NCI-H524 (cell line): Measurements from ENCODE around the gene MON1A.
"Not testable (repeated sequence)": the region's sequence is repeated elsewhere in the genome, so short reads cannot be mapped to it uniquely, and the experiment has no call there.

Experiments
- DNase-seq, 2 experiments: peaks; one replicate each; lab custom pipeline; 2025; lab: John Stamatoyannopoulos, UW

MON1A gene, protein sequence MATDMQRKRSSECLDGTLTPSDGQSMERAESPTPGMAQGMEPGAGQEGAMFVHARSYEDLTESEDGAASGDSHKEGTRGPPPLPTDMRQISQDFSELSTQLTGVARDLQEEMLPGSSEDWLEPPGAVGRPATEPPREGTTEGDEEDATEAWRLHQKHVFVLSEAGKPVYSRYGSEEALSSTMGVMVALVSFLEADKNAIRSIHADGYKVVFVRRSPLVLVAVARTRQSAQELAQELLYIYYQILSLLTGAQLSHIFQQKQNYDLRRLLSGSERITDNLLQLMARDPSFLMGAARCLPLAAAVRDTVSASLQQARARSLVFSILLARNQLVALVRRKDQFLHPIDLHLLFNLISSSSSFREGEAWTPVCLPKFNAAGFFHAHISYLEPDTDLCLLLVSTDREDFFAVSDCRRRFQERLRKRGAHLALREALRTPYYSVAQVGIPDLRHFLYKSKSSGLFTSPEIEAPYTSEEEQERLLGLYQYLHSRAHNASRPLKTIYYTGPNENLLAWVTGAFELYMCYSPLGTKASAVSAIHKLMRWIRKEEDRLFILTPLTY

DNA sequence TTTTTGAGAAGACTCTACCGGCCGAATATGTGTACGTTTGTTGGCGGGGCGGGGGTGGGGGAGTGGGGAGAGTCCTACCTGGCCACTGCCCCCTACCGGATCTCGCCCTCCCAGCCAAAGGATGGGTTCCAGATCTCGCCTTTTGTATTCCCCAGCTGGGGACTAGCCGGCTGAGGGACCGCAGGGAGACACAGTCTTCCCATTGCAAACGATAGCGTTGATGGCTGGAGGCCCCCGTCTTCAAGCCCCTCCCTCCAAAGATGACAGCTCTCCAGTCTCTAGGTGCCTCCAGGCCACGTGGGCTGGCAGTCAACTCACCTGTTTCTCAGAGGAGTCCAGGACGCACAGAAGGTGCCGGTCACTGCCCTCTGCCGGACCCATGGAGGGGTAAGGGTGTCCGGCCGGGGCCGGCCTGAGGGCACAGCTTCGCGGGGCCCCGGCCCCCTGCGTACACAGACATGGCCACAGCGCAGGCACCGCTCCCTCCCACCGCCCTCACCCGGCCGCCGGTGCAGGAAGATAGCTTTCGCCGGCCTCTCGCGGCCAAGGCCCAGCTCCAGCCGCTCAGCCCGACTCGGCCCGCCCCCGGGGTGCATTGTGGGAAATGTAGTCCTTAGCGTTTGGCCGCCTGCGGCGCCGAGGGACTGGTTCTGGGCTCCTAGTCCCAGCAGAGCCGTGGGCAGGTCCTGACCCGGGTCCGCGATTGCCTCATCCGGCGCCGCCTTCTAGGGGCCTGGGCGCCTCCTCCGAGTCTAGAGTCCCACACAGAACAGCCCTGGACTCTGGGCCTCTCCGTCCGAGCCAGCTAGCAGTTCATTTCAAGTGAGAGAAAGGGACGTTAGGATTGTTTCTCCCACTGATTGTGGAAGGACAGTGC lies at the start of gene MON1A:
Gene MON1A (minus strand): TSS at position 521 of the 877 bp plus-strand sequence. CDS start 16,465 bp downstream, outside the sequence.
- DNase-seq: peak; percentile 85 to 87

DNA sequence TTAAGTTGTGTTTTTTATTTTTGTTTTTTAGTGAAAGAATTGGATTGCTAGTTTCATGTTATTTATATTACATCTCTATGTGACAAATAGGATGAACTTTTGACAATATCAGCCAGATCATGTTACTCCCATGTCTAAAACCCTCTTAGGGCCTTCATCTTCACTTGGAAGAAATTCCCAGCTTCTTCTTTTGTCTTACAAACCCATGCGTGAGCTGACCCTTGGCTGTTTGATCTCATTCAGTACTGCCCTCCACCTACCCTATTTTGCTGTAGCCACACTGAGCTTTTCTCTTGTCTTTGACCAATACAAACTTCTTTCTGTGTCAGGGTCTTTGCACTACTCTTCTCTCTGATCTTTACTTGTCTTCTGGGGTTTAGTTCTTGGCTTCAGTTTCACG lies 47.3 kb upstream of the MON1A start:
- DNase-seq: no peak

DNA sequence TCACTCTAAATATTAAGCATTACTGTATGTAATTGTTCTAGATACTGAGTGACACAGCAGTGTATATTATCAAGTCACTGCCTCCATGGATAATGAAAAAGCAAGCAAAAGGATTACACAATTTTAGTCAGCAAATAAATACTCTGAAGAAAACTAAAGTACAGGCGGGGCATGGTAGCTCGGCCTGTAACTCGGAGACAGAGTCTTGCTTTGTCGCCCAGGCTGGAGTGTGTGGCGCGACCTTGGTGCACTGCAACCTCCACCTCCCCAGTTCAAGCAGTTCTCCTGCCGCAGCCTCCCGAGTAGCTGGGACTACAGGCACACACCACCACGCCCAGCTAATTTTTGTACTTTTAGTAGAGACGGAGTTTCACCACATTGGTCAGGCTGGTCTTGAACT lies 43.0 kb upstream of the MON1A start:
- no peak for DNase-seq

DNA sequence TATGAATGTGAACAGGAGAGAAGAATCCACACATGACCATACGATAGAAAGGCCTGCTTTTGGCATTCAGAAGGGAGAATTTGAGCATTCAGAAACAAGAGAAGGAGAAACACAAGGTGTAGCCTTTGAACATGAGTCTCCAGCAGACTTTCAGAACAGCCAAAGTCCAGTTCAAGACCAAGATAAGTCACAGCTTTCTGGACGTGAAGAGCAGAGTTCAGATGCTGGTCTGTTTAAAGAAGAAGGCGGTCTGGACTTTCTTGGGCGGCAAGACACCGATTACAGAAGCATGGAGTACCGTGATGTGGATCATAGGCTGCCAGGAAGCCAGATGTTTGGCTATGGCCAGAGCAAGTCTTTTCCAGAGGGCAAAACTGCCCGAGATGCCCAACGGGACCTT lies 38.7 kb upstream of the MON1A start:
- DNase-seq: no peak

DNA sequence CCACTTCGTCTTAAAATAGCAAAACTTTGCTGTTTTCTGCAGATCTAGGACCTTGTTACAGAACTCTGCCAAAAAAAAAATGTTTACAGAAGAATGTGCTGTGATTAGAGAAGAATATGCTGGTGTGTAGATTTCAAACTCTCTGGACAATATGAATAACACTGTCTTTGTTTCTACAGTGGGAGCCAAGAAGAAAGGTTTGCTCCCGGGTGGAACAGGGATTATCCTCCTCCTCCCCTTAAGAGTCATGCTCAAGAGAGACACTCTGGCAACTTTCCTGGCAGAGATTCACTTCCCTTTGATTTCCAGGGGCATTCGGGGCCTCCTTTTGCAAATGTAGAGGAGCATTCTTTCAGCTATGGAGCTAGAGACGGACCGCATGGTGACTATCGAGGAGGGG lies 37.7 kb upstream of the MON1A start:
- no peak for DNase-seq

DNA sequence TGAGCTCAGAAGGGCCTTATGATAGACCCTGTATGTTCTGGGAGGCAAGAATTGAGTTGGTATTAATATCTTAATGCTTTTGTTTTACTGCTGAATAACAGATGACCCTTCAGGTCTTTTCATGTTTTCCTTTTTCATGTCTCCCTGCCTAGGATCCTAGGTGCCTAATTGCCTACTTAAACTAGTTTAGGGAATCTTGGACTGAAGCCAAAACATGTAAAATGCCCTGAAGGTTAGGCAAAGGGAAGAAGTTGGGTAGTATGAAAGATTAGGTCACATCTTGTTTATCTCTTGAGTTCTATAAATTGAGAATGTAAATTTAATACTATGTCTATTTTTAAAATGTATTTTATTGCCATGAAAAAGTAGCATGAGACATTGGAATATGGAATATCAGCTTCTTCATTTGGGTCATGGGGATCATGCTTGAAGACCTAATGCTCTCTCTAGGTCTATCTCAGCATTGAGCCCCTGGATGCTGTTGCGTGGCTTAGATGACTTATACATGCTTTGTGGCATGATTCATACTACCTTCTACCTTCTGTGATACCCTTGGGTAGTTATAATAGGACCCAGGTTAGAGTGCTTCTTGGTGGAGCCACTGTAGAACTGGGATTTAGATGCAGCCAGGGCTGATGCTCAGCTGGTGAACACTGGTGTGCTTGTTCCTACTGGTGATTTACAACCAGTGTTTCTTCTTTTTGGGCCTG lies 36.8 kb upstream of the MON1A start:
- no peak for DNase-seq

DNA sequence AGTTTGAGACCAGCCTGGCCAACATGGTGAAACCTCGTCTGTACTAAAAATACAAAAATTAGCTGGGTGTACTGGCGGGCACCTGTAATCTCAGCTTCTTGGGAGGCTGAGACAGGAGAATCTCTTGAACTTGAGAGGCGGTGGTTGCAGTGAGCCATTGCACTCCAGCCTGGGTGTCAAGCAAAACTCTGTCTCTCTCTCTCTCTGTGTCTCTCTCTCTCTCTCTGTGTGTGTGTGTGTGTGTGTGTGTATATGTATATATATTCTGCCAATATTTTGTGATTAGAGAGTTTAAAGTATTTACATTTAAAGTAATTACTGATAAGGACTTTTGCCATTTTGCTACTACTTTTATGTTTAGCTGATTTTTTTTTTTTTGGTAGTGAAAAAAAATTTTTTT lies 26.0 kb upstream of the MON1A start:
- no peak for DNase-seq

DNA sequence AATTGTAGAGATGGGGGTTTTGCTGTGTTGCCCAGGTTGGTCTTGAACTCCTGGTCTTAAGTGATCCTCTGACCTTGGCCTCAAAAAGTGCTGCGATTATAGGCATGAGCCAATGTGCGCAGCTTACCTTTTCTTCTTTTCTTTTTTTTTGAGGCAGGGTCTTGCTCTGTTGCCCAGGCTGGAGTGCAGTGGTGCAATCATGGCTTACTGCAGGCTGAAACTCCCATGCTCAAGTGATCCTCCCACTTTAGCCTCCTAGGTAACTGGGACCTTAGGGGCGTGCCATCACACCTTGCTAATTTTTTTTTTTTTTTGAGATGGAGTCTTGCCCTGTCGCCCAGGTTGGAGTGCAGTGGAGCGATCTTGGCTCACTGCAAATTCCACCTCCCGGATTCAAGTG lies 23.3 kb upstream of the MON1A start:
- DNase-seq: no peak

DNA sequence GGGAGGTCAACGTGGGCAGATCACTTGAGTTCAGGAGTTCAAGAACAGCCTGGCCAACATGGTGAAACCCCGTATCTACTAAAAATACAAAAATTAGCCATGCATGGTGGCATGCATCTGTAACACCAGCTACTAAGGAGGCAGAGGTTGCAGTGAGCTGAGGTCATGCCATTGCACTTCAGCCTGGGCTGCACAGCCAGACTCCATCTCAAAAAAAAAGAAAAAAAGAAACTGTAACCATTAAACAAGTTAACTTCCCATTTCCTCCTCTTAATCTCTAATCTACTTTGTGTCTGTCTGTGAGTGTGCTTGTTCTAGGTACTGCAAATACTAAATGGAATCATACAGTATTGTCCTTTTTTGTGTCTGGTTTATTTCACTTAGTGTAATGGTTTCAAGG lies 13.0 kb upstream of the MON1A start:
- DNase-seq: no peak

DNA sequence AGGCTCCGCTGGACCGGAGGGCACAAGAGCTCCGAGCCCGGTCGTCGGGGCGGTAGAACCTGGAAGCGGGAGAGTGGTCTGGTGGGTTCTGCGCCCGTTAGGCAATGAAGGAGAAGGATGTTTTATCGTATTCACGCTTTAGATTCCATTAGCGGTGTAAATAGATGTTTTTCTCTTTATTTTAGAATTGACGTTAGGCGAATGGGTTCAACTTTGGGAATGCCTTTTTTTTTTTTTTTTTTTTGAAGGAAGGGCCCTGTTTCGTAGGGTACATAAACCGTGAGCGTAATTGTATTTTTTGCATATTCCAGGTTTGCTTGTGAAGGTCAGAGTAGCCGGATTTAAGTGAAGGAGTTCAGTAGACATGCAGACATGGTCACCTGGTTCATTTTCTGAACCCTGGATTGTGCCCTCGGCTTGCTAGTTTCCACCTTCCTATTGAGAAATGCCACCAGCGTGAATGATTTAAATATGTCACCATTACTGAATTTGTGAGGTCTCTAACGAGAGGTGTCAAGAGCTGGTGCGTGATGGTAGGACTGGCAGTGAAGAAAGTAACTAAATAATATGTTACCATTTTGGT lies 11.1 kb upstream of the MON1A start:
- no peak for DNase-seq

DNA sequence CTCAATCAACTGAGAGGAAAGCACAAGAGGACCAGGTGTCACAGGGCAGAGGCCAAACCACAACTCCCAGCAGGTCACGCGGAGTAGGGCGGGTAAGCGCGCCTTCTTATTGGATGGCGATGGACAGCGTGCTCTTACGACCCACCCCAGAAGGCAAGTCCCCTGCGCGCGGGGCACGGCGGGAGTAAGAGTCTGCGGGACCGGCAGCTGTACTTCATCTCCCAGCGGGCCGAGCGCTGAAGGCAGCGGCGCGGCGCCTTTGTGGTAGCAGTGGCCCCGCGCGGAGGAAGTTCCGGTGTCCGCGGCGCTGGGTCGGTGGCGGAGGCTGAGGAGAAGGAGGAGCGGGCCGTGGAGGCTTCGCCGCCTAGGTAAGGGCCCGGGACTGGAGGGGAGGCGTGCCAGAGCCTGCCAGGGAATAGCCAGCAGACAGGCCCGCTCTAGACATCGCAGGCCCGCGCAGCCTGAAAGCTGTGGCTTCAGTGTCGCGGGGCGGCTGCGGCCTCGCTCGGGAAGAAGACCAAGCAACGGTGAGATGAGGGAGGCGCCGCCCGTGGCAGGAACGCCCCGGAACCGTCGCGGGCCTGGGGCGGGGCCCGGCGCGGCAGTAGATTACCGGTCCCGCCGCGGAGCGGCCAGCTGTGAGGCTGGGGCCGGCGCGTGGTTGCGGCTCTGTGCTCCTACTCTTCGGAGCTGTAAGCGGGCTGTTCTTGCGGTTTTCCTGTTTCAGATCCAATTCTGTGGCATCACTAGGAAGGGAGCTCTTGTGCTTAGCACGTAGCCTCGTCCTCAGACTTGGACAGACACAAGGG lies 10.5 kb upstream of the MON1A start, which contains the start of gene RBM6:
Gene RBM6 (plus strand): TSS at position 293 of the 809 bp plus-strand sequence. CDS start 22,492 bp downstream, outside the sequence.
- peak; percentile 95 to 97 for DNase-seq

DNA sequence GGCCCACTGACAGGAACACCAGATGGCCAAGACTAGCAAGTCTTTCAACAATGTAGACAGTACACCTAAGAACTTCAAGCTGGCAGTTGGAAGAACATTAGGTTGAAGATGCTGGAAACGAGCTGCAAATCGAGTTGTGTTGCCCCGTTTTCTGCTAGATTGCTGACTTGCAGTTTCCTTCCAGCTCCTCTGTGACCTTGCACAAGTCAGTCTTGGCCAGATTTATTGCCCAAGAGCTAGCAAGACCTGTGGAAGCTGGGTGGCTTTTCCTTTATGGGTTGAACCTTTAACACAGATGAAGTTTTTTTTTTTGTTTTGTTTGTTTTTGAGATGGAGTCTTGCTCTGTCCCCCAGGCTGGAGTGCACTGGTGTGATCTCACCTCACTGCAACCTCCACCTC lies 7.5 kb upstream of the MON1A start:
- DNase-seq: no peak

DNA sequence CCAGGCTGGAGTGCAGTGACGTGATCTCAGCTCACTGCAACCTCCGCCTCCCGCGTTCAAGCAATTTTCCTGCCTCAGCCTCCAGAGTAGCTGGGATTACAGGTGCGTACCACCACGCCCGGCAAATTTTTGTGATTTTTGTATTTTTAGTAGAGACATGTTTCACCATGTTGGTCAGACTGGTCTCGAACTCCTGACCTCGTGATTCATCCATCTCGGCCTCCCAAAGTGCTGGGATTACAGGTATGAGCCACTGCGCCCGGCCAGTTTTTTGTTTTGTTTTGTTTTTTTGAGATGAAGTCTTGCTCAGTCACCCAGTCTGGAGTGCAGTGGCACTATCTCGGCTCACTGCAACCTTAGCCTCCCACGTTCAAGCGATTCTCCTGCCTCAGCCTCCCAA lies 2.7 kb upstream of the MON1A start:
- DNase-seq: not testable (repeated sequence)

DNA sequence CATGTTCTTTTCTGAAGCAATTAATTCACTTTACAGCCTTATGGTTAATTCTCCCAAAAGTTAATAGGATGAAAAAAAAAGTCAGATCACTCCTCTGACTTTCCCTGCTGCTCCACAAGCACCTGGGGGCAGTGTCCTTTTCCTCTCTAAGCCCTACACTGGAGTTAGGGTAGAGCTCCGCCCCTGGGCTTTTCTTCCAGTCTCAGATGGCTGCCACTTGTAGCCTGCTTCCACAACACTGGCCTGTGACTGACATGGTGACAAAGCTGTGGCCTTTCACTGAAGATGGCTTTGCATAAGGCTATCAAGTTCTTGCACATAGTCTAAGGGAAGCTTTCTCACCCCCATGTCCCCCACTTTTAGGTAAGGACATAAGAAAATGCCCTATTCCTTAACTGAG lies 1.3 kb upstream of the MON1A start:
- peak in 1 of 2 experiments; percentile 55 for DNase-seq

DNA sequence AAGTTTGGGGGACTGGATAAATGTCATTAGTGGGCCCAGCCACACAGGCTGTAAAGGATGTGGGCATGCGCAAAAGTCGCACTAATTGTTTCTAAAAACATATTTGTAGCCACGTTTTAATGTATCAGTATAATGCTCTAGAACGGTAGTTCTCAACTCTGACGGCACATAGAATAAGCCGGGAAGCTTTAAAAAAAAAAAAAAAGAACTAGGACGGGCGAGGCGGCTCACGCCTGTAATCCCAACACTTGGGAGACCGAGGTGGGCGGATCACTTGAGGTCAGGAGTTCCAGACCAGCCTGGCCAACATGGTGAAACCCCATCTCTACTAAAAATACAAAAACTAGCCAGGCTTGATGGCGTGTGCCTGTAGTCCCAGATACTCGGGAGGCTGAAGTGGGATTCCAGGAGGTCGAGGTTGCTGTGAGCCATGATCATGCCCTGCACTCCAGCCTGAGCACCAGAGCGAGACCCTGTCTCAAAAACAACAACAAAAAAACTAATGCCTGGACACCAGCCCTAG lies 618 bp upstream of the MON1A start:
- DNase-seq: no peak

DNA sequence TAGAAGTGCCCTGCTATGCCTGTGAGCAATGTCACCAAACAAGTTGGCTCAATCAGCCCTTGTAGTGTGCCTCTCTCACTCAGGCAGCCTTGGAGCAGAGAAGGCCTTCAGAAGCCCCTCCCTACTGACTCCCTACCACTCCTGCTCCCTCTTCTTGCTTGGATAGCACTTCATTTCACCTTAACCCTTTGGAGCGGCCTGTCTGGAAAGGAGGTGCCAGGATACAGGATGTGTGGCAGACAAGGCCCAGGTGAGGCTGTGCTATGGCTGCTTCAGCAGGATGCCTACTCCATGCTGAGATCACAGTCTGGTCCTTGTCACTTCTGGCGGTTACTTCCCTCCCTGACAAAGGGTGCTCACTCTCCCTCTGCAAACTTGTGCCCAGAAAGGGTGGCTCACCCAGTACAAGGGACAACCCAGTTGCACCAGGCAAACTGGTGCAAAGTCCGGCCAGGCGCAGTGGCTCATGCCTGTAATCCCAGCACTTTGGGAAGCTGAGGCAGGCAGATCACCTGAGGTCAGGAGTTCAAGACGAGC lies 1.1 kb downstream of the MON1A start:
- no peak for DNase-seq

DNA sequence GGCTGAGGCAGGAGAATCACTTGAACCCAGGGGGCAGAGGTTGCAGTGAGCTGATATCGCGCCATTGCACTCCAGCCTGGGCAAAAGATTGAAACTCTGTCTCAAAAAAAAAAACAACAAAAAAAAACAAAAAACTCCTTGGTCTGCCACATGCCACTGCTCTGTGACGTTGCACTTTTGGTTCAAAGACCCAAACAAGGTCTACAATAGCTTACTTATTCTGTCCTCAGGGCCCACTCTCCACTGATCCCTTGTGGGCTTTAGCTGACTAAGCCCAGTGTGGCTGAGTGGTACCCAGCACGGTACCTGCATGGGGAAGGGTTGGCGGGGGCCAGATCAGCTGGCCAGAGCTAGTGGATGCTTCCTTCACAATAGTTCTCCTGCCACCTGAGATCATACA lies 1.8 kb downstream of the MON1A start:
- no peak for DNase-seq

DNA sequence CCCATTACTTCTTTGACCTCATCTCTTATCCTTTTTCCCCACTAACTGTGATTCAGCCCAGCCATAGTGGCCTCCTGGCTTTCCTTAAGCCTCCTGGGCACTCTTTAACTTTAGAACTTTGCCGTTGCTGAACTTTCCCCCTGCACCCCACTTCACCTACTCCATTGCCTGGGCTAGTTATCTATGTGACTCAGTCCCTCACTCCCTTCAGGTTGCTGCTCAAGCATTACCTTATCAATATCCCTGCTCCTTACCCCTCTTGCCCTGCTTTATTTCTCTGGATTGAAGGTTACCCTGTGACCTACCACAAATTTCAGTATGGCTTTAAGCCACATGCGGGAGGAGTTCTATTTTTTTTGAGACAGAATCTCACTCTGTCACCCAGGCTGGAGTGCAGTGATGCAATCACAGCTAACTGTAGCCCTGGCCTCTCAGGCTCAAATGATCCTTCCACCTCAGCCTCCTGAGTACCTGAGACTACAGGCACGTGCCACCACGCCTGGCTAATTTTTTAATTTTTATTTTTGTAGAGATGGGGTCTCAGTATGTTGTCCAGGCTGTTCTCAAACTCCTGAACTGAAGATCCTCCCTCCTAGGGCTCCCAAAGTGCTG lies 3.4 kb downstream of the MON1A start:
- DNase-seq: no peak

DNA sequence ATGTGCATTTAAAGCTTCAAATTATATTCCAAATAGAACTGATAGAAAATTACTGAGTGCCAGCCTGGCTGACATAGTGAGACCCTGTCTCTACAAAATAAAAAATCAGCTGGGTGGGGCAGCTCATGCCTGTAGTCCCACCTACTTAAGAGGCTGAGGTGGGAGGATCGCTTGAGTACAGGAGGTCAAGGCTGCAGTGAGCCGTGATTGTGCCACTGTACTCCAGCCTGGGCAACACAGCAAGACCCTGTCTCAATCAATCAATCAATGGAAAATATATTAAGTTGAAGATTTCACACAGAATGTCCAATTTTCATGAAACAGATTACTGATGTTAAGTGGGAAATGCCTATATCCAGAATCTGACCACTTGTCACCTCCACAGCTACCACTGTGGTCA lies 4.1 kb downstream of the MON1A start:
- no peak for DNase-seq

DNA sequence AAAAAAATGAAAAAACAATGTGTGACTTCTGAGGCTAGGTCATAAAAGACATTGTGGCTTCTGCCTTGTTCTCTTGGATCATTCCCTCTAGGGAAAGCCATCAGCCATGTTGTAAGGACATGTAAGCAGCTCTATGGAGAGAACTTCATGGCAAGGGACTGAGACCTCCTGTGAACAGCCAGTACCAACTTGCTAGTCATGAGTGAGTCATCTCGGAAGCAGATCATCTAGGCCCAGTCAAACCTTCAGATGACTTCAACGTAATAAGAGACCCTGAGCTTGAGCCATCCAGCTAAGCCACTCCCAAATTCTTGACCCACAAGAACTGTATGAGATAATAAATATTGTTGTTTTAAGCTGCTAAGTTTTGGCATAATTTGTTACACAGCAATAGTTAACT lies 4.9 kb downstream of the MON1A start:
- no peak for DNase-seq
